GM18867 (cell line): ENCODE measurements around the gene CRIP3.
"Not testable (repeated sequence)": the region's sequence is repeated elsewhere in the genome, so short reads cannot be mapped to it uniquely, and the experiment has no call there.

Experiments
- ATAC-seq: cut with Tn5 transposase; IDR thresholded peaks from one replicate; pipeline ENCODE4 v1.9.1; 2021; ENCODE audit warnings: mild to moderate bottlenecking, moderate library complexity; ENCODE audit not compliant: unreplicated experiment

Gene CRIP3, protein sequence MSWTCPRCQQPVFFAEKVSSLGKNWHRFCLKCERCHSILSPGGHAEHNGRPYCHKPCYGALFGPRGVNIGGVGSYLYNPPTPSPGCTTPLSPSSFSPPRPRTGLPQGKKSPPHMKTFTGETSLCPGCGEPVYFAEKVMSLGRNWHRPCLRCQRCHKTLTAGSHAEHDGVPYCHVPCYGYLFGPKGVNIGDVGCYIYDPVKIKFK

DNA sequence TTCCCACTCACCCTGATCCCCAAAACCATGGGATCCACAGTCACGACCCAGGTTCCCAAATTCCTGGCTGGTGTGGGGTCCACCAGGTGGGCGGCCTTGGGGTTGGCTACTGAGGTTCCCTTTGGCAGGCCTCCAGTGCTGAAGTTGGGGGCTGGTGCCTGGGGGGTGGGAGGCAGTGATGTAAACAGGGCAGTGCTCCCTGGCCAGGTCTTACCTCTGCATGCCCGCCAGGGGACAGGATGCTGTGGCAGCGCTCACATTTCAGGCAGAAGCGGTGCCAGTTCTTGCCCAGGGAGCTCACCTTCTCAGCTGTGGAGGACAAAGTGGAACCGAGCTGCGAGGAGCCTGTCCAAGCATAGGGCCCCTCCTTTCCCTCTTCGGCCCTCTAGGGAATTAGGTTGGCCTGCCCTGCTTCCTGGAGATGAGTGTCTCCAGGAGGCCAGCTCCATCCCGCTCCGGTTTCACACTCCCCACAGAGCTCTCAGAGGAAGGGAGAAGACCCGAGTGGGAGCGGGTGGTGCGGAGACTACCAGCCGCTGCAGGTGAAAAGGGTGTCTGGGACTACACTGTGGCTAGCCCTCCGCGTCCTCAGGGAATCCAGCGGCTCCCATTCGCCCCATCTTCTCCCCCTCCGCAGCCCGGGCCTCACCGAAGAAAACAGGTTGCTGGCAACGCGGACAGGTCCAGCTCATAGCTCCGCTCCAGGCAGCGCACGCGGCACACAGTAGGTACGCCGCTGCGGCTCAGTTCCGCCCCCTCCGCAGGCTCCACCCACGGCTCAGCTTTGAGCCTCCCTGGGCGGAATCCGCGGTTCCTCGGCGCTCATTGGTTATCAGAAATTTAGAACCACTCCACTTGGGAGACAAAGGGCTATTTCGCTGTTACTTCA, at the start of gene CRIP3:
CRIP3 (minus strand) TSS at position 726 of the 889 bp plus-strand sequence; CDS start at position 692, 34 bp downstream.
- ATAC-seq: peak; percentile 49

DNA sequence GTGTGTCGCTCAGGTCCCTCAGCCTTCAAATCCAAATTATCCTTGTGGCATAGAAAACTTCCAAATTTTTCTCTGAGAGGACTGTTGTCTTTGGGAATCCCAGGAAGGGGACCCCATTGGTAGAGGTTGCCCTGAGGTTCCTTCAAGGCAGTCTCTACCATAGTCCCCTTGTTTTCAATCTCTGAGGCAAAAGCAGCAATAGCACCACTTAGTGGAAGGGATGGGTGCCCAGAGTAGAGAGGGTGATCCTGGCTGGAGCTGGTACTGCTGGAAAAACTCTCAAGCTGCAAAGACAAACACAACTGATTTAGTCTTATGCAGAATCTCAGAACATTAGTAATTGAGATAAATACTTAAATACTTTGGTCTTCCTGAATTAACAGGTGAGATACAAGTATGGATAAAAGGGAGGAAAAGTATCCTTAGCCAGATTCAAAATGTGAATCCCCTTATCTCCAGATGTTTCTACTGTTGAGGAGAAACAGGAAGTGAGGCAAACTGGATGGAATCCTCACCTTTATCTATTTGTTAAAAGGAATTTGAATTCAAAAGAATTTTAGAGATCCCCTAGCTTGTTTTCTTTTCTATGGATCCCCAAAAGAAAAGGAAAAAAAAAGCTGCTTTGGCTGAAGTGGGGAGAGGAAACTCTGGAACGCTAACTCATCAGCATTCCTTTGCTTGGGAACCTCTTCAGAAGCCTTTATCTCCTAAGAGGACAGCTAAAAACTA, 47.4 kb upstream of the CRIP3 start:
- no peak for ATAC-seq

DNA sequence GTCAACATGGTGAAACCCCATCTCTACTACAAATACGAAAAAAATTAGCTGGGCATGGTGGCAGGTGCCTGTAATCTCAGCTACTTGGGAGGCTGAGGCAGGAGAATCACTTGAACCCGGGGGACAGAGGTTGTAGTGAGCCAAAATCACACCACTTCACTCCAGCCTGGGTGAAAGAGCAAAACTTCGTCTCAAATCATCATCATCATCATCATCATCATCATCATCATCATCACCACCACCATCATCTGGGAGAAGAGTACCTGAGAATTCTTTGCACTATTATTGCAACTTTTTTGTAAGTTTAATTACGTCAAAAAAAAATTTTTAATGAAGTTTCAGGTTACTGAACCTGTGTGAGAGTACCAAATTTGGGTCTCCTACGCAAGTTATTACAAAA, 43.3 kb upstream of the CRIP3 start:
- ATAC-seq: not testable (repeated sequence)

DNA sequence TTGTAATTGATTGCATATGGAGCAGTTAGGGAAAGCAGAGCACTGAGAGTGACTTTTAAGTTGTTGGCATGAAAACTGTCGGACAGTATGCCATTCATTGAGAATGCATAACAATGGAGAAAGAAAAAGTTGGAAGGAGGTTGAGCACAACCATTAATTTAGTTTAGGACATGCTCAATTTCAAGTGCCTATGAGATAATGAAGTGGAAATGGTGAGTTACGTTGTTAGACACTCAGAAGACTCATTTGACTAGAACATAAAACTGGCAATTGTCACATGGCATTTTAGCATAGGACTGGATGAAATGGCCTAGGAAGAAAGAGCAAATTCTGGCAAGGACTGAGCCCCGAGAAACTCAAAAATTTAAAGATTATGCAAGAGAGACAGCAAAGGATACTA, 38.8 kb upstream of the CRIP3 start:
- ATAC-seq: no peak

DNA sequence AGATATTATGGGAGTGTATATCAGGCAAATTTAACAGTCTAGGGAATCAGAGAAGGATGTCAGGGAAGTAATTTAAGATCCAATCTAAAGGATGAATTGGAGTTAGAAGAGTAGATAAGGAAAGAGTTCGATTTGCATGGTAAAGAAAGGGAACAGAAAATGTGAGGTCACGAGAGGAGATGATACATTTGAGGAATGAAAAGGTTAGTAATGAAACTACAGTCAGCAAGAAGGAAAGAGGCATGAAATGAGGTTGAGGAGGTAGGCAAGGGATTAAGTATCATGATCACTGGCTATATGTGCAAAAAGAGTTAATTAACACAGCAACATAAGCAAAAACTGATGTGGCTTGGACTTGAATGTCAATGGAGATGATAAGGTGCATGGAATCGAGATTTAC, 38.4 kb upstream of the CRIP3 start:
- ATAC-seq: no peak

DNA sequence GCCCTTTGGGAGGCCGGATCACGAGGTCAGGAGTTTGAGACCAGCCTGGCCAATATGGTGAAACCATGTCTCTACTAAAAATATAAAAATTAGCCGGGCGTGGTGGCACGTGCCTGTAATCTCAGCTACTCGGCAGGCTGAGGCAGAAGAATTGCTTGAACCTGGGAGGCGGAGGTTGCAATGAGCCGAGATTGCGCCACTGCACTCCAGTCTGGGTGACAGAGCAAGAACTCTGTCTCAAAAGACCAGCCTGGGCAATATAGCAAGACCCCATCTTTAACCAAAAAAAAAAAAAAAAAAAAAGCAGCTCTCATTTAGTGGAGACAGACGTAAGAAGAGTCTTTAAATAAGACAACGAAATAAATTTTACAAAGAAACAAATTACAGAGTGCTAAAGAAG, 37.6 kb upstream of the CRIP3 start:
- not testable (repeated sequence) for ATAC-seq

DNA sequence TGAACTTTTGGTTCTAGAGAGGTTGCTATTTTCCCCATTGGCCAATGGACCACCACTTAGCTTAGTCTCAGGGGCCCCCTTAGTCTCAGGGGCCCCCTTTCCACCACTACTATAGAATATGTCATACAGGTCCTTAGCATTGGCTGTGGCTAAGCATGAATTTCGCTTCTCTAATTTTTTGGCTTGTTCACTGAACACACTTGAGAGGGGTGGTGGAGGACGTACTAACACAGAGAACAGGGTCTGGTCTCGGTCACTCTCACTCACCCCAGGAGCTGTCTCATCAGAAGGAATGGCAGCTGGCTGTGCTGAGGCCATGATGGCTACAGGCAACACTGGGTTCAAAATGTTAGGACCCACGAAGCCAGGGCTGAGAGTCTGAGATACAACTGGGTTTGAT, 30.5 kb upstream of the CRIP3 start:
- peak; percentile 68 for ATAC-seq

DNA sequence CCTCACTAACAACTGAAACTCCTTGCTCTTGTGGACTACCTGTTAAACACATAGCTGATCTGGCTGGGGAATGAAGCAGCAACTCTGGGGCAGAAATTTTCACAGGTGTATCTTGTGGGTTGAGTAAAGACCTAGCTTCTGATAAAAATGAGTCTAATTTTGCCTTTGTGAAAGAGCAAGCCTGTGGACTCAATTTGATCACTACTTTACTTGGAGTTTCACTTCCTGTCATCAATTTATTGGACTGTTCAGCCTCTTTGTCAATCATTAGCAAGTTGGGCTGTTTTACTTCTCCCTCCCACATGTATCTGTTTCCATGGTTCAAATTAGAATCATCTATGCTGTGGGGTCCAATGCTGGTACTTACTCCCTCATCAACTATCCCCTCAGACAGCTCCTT, 29.6 kb upstream of the CRIP3 start:
- ATAC-seq: peak; percentile 50

DNA sequence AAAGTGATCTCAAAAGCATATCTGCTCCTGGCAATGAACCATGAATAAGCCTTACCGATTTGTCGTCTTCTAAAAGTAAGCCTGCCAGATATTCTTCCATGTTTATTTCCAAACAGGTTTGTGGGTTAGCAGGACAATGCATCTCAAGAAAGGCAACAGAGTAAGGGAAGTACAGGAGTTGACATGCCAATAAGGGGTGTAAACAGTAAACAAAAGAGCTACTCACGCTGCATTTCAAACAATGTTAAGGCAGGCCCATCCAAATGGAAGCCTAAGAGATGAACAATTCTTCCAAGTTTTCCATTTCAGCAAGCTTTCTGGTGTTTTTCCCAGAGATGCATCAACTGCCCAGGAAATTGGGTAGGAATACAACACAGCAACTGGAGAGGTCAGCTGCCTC, 27.8 kb upstream of the CRIP3 start:
- no peak for ATAC-seq

DNA sequence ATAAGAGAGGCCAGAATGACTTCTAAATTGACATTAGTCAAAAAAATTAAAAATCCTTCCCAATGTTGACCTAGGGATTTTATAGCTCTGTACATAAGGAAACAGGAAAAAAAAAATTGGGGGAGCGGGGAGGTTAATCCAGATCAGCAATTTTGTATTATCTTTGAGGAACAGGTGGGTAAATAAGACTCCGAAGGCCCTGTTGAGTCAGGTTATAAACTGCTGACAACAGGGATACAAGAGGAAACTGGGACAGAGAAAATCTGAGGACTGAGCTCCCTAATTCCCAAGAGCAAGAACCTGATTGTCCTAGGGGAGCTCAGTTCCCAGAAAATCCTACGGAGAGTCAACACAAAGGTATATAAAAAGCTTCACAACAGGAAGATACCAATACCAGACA, 26.8 kb upstream of the CRIP3 start:
- no peak for ATAC-seq

DNA sequence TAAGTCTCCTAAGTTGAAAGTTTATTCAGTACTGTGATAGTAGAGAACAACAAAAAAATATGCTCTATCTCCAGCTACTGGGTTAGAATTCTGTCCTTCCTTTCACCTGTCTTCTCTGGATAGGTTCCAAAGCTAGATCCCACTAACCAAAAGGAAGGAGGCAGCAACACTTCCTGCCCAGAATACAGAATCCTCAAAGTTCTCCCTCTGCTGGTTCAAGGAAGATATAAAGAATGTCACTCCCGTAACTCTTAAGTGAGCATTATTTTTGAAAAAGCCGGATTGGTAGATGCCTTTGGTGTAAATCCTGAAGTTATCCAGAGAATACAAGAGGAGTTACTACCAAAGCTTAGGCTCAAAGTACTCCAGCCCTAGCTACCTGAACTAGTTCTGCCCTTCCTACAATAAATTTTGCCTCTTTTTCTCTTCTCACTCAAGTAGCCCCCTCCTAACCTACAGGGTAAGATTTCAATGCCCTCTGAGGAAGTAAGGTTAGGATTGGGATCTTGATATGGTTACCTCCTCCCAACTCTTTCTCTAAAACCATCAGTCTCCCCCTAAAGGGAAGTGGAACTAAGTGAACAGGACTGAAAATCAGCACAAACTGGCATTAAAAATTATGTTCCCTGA, 26.0 kb upstream of the CRIP3 start:
- ATAC-seq: no peak

DNA sequence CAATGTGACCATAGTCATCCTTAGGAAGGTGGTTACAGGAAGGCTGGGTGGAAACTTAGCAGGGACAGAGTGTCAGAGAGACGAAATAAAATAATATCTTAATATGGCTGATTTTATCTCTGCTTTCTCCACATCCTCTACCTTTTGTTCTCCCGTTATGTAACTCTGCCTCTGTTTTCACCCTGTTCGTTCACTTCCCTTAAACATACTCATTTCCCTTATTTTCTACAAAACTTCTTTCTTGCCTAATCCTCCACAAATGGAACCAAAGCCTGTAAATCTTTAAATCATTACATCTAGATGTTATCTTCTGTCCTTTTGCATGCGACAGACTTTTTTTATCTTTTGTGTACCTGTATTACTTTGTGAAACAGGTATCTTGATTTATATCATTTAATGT, 23.3 kb upstream of the CRIP3 start:
- ATAC-seq: no peak

DNA sequence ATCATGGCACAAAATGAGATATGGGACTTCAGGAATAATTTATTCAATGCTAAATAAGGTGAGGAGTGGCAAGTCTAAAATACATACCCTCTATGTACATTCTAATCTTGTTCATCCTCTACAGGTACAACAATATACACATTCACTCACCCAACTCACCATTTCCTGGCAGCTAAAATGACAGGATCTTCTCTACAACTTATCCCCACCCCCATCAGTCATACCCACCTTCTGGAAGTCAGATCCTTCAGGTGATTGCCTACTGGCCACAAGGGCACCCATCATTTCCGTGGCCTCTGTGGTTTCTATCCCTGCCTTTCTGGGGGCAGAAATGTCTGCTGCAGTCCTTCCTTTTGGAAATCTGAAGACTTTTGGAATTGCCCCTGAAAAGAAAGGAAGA, 22.8 kb upstream of the CRIP3 start:
- ATAC-seq: no peak

DNA sequence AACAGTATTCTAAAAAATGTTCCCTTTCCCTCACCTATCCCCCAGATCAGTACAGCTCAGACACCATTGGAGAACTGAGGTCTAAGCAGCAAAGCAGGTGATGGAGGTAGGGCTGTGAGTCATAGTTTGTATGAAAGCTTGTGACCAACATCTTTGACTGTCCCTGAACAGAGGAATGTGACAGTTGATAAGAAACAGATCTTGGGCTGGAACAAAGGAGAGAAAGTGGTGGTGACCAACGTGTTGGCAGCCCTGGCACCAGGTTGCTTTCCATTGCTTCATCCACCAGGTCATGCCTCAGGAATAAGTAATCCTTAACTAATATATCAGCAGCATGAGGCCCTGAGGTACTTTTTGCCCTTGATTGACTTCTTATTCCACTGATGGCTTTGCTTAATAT, 19.9 kb upstream of the CRIP3 start:
- no peak for ATAC-seq

DNA sequence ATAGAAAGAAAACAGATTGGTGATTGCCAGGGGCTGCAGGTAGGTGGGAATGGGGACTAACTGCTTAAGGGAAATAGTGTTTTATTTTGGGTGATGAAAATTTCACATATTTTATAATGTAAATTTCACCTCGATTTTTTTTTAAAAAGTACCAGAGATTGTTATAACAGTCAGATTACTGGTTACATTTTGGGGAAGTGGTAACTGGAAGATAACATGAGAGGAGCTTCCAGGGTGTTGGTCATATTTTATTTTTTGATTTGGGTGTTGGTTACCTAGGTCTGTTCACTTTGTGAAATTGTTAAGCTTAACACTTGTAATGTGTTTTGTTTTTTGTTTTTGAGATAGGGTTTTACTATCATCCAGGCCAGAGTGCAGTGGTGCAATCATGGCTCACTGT, 17.2 kb upstream of the CRIP3 start:
- no peak for ATAC-seq

DNA sequence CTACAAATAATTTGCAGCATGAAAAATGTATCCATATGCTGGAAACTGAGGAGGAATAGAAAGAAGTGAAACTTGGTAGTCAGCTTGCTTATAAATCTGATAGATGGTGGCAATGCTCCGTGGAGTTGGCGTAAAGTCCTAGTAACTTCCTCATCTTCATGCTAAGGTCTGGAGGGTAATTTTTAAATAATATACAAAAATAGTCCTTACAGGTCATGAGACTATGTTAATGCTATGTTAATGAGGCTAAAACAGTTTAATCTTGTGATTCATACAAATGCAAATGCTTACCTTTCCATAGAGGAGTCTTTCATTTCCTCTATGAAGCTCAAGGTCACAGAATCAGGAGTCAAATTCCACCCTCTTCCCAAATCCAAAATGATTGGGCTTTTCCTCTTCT, 9.4 kb upstream of the CRIP3 start:
- no peak for ATAC-seq

DNA sequence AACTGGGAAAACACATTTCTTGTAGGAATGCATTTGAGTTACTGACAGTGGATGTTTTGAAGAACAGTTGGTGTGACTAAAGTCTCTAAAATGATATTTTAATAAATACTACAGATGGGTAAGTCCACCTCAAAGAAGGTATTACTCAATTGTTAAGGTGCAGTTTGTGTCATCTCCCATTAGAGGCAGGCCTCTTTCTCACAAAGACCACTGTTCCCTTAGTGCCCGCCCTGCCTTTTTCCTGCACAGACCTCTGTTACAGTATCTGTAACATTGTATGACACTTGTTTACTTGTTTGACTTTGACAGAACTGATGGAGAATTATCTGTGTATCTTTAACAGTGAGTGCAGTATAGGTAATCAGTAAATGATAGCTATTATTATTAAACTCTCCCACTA, 5.2 kb upstream of the CRIP3 start:
- ATAC-seq: no peak

DNA sequence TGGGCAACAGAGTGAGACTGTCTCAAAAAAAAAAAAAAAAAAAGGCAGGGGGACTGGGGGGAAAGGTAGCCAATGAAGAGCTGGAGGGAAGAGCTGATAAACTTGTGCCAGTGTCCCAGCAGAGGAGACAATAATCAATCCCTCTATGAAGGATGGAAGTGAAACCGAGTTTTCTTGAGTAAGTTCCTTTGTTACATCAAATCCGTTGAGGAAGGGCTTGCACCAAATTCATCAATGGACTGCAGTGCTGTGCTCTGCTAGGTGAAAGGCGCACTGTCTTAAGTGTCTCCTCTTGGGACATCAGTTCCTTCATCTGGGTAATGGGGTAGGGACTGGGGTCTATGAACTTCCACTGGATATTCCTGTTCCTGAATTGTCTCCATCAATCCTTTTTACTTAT, 3.0 kb upstream of the CRIP3 start:
- ATAC-seq: no peak

DNA sequence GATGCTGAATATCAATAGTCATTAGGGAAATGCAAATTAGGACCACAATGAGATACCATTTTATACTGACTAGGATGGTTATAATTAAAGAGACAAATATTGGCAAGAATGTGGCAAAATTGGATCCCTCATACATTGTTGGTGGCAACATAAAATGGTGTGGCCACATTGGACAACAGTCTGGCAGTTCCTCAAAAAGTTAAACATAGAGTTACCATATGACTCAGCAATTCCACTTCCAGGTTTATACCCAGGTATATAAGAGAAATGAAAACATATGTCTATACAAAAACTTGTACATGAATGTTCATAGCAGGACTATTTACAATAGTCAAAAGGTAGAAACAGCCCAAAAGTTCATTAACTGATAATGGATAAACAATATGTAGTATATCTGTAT, 2.0 kb upstream of the CRIP3 start:
- no peak for ATAC-seq

DNA sequence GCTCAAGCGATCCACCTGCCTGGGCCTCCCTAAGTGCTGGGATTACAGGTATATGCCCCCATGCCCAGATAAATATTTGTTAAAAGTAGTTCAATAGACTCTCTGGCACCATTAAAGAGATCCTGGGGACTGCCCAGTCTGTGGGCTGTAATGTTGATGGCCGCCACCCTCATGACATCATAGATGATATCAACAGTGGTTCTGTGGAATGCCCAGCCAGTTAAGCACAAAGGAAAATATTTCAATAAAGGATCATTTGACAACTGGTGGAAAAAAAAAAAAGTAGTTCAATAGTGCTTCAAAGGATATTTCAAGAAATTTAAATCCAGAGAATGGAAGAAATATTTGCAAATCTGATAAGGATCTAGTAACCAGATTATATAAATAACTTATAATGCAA, 1.5 kb upstream of the CRIP3 start:
- no peak for ATAC-seq

DNA sequence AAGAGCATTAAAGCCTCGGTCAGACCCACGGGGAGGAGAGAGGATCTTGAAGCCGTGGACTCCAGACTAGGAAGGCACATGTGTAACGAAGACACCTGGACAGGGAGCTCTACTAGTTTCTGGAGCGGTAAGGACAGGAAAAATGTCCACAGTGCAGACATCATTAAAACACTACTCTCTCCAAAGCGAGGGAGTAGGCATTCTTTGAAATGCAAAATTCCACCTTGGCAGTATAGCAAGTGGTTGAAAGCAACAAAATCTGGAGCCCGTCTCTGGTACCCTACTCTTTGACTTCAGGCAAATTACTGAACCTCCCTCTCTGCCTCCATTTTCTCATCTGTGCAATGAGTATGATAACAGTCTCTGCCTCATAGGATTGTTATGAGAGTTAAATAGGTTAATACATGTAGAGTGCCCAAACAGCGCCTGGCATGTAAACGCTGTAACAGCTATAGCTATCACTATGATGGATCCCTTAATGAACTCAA, 408 bp upstream of the CRIP3 start:
- ATAC-seq: no peak
